HG03064 (cell line): Measurements from ENCODE around the gene FAM50B.

Experiments
- ATAC-seq: cut with Tn5 transposase; IDR thresholded peaks from one replicate; pipeline ENCODE4 v1.9.1; 2021; ENCODE audit warnings: low read depth; ENCODE audit not compliant: unreplicated experiment

FAM50B gene

GRCh38 chr6:3891883-3892282 lies 42.7 kb downstream of the FAM50B start:
- ATAC-seq = no peak

DNA sequence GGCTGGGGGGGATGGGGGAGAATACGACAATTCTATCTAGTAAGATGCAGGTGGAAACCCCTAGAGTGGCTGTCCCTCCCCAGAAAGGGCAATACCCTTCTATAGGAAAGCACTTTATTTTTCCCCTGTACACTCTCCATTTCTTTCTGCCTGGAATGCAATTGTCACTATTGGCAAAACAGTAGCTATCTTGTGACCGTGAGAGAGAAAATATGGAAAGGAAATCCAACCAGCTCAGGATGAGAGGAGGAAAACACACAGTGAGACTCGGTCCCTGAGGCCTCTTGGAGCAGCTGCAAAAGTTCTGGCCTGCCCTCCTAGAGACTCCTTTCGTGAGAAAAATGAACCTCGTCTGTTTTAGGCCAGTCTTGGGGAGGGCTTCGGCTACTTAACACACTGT lies 43.4 kb downstream of the FAM50B start:
- ATAC-seq = no peak

DNA sequence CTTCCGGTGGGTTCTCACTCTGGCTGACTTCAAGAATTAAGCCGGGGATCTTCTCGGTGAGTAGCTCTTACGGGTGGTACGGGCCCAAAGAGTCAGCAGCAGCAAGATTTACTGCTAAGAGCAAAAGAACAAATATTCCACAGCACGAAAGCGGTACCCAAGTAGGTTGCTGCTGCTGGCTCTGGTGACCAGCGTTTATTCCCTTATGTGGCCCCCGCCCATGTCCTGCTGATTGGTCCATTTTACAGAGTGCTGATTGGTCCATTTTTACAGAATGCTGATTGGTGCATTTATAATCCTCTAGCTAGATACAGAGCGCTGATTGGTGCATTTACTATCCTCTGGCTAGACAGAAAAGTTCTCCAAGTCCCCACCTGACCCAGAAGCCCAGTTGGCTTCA lies 44.3 kb downstream of the FAM50B start:
- no peak for ATAC-seq

GRCh38 chr6:3893917-3894316 lies 44.7 kb downstream of the FAM50B start:
- no peak for ATAC-seq

GRCh38 chr6:3894590-3895311 lies 45.6 kb downstream of the FAM50B start:
- ATAC-seq = no peak

GRCh38 chr6:3895312-3895653 lies 46.1 kb downstream of the FAM50B start:
- ATAC-seq = no peak

- ATAC-seq = no peak
These were observed 46.6 kb downstream of the FAM50B start for GRCh38 chr6:3895805-3896204.

GRCh38 chr6:3898265-3898994 lies 49.3 kb downstream of the FAM50B start:
- ATAC-seq = no peak

GRCh38 chr6:3899061-3899460 lies 49.9 kb downstream of the FAM50B start:
- ATAC-seq = no peak

DNA sequence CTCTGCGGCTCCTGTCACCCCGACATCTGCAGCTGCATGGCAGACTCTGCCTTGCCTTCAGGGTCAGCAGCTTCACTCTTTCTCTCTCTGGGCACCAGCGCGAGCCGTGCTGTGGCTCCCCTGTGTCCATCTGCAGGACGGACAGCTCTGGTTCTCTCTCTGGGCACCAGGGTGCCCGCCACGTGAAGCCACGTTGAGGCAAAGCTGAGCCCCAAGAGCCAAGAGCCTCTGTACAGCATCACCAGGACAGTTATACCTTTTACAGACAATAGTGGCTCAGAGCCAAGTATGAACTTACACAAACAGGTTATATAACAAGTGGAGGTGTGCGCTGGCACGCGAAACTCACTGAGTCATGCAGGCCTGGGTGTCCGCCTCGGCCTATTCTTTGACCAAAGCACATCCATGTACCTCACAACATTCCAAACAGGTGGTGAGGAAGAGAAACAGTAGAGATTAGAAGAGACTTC lies 50.8 kb downstream of the FAM50B start:
- ATAC-seq = no peak
